Gastrocnemius medialis (tissue), 4 donors: ENCODE measurements around the gene NRG2.

Experiments used
- CTCF ChIP-seq, 5 experiments: fragments of 450-650 bp in 3 of 5; fragments of 200-600 bp in 2 of 5; sonication (generic) in 2 of 5; IDR thresholded peaks in 4 of 5; conservative IDR thresholded peaks in 1 of 5; 1 replicate in 4 of 5; 2 replicates in 1 of 5; pipeline ENCODE4 v1.5.1; 2016 to 2019; ENCODE audit warnings: antibody characterized with exemption in 5 of 5, mild to moderate bottlenecking in 3 of 5, moderate library complexity in 3 of 5
- POLR2A ChIP-seq, 2 donors: fragments of 450-650 bp; IDR thresholded peaks; one replicate each; pipeline ENCODE4 v1.6.1; 2017; ENCODE audit warnings: antibody characterized with exemption in 2 of 2, mild to moderate bottlenecking in 2 of 2, moderate library complexity in 2 of 2

GRCh38 chr5:139820606-139821005 is 222.5 kb downstream of the NRG2 start:
- TF ChIP-seq POLR2A (IDR thresholded peaks at IDR 0.05) (no peak), CTCF (IDR thresholded peaks at IDR 0.05 in 4 of 5, conservative IDR thresholded peaks at IDR 0.05 in 1 of 5) (no peak)
